Muscle of back (tissue), 11 donors: Measurements from ENCODE around the gene WDR44. TPM values are rescaled to one million over a fixed set of nuclear protein-coding genes. Genes with fewer than 3 reads are reported as not detected.
"Not testable (repeated sequence)": the region's sequence is repeated elsewhere in the genome, so short reads cannot be mapped to it uniquely, and the experiment has no call there.

Experiments used
- DNase-seq, 3 donors: peaks; one replicate each; pipeline versions ENCODE4 v3.0.0 to v3.0.0-alpha.2; 2013
- polyA plus RNA-seq, 10 donors: library from polyadenylated mRNA; unstranded; fragments of 120-200 nt; gene quantifications; one replicate each; pipeline ENCODE4 v1.2.1, GENCODE V29; 2013; ENCODE audit not compliant: insufficient read length in 10 of 10

The WDR44 gene
- polyA plus RNA-seq, 10 donors: 37.3 to 80.6 (median 49.7) TPM

GRCh38 chrX:118355225-118355920, 9.5 kb downstream of the WDR44 start:
- DNase-seq: no peak

GRCh38 chrX:118356154-118356701, 10.3 kb downstream of the WDR44 start:
- DNase-seq: no peak

- DNase-seq: no peak
Observed at GRCh38 chrX:118360429-118361125, 14.7 kb downstream of the WDR44 start.

GRCh38 chrX:118364261-118364660, 18.4 kb downstream of the WDR44 start:
- DNase-seq: no peak

GRCh38 chrX:118367338-118367737, 21.4 kb downstream of the WDR44 start:
- DNase-seq: no peak

- no peak for DNase-seq
Observed at GRCh38 chrX:118368398-118368797, 22.5 kb downstream of the WDR44 start.

- DNase-seq: peak in 1 of 3 donors; percentile 35
Observed at GRCh38 chrX:118370921-118371624, 25.2 kb downstream of the WDR44 start.

- DNase-seq: no peak
Observed at GRCh38 chrX:118373538-118373937, 27.6 kb downstream of the WDR44 start.

GRCh38 chrX:118383120-118383519, 37.2 kb downstream of the WDR44 start:
- no peak for DNase-seq

- no peak for DNase-seq
Observed at GRCh38 chrX:118392716-118393115, 46.8 kb downstream of the WDR44 start.

GRCh38 chrX:118396113-118396512, 50.2 kb downstream of the WDR44 start:
- no peak for DNase-seq

GRCh38 chrX:118418811-118419251, 72.9 kb downstream of the WDR44 start:
- no peak for DNase-seq

- no peak for DNase-seq
Observed at GRCh38 chrX:118420462-118420861, 74.6 kb downstream of the WDR44 start.

- DNase-seq: no peak
Observed at GRCh38 chrX:118423558-118423957, 77.7 kb downstream of the WDR44 start.

GRCh38 chrX:118432799-118433198, 86.9 kb downstream of the WDR44 start:
- DNase-seq: no peak

GRCh38 chrX:118437283-118437682, 91.4 kb downstream of the WDR44 start:
- peak in 2 of 3 donors; percentile 3 to 7 for DNase-seq

- no peak for DNase-seq
Observed at GRCh38 chrX:118448273-118448783, 102.4 kb downstream of the WDR44 start.

GRCh38 chrX:118455013-118455412, 109.1 kb downstream of the WDR44 start:
- no peak for DNase-seq

GRCh38 chrX:118459494-118459893, 113.6 kb downstream of the WDR44 start:
- peak; percentile 32 to 74 (median 68) for DNase-seq

- DNase-seq: no peak
Observed at GRCh38 chrX:118464501-118464900, 118.6 kb downstream of the WDR44 start.

- peak; percentile 1 to 35 (median 16) for DNase-seq
Observed at GRCh38 chrX:118468122-118468521, 122.2 kb downstream of the WDR44 start.

GRCh38 chrX:118470721-118471347, 124.9 kb downstream of the WDR44 start:
- DNase-seq: not testable (repeated sequence)
